CD4-positive, alpha-beta T cell treated with Interleukin-15 for 1 hour (primary cell): Measurements from ENCODE around the gene NTS.

ENCODE experiments used
- DNase-seq: peaks from one replicate; pipeline ENCODE4 v3.0.0-alpha.2; 2020

NTS gene

DNA sequence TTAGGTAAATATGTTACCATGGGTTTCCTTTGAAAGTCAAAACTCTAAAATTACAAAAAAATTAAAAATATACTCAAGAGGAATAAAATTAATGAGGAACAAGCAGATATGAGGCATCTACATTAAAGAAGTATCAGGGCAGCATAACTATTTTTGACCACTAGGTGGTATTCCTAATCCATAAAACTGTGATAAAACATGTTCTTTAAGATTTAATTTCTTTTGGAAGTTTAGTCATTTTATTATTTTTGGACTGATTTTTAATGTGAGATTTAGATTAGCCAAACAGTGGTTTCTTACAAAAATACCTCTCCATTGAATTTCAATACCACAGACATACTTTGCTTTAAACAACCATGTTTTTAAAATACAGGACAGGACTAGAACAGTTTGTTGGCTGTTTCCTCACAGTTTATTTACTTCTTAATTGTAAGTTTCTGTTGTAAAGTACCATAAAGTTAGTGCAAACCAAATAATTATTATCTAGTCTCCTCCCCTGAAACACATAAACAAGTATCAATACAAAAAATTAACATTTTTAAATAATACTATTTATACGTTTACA lies 49.8 kb downstream of the NTS start:
- DNase-seq = no peak

DNA sequence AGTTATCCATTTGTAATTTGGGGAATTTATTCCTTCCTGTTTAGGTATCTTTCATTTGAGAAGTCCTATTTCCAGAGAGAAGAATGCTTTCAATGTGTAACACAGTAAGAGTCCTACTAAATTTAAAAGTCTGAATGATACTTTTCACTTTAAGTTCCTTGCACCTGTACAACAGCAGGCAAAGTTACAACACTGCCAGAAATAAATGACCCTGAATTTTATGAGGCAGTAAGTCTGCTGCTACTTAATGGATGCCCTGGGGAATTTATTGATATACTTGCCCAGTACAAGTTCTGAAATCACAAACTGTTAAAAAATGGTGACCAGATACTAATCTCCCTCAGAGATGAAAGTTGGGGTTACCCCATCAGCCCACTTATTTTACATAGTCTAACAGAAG lies 53.1 kb downstream of the NTS start:
- no peak for DNase-seq
